Right lobe of liver (tissue), 6 donors: ENCODE results near the gene EPHA6. TPM values are rescaled to one million over a fixed set of nuclear protein-coding genes. Genes with fewer than 3 reads are reported as not detected.

ENCODE experiments used
- ATAC-seq, 4 donors: fragments of 200-7000 bp; cut with Tn5 transposase; one replicate each; pipeline ENCODE4 v1.9.1; 2020; ENCODE audit warnings: mild to moderate bottlenecking in 4 of 4, moderate library complexity in 4 of 4
- DNase-seq, 3 donors: peaks; one replicate each; pipeline ENCODE4 v3.0.0-alpha.2; 2020
- H3K27ac ChIP-seq, 3 donors: fragments of 200-600 bp; one replicate each; pipeline ENCODE4 v1.8.0; 2022
- H3K27me3 ChIP-seq, 2 donors: fragments of 200-600 bp; one replicate each; pipeline ENCODE4 v1.8.0; 2022
- H3K36me3 ChIP-seq, 4 donors: fragments of 200-600 bp; sonication (generic) in 1 of 4; one replicate each; pipeline versions ENCODE4 v1.5.1 to v1.8.0; 2017 to 2022; ENCODE audit warnings: control low read depth in 1 of 4
- H3K4me1 ChIP-seq, 4 donors: fragments of 200-600 bp; sonication (generic) in 1 of 4; one replicate each; pipeline versions ENCODE4 v1.5.1 to v1.8.0; 2017 to 2022; ENCODE audit warnings: control low read depth in 1 of 4
- H3K4me3 ChIP-seq, 3 donors: fragments of 200-600 bp; one replicate each; pipeline ENCODE4 v1.8.0; 2022
- H3K9me3 ChIP-seq, 4 donors: fragments of 200-600 bp; sonication (generic) in 1 of 4; one replicate each; pipeline versions ENCODE4 v1.5.1 to v1.8.0; 2017 to 2022; ENCODE audit warnings: control low read depth in 1 of 4
- CTCF ChIP-seq, 4 donors: fragments of 200-600 bp in 3 of 4; fragments of 450-650 bp in 1 of 4; IDR thresholded peaks; one replicate each; pipeline versions ENCODE4 v1.5.1 to v1.8.0; 2016 to 2022; ENCODE audit warnings: antibody characterized with exemption in 4 of 4, mild to moderate bottlenecking in 2 of 4
- POLR2A ChIP-seq: fragments of 450-650 bp; IDR thresholded peaks from one replicate; pipeline ENCODE4 v1.6.1; 2017; ENCODE audit warnings: antibody characterized with exemption, mild to moderate bottlenecking
- WGBS: methylation state at CpG from one replicate; pipeline ENCODE4 v1.1.6; 2018; ENCODE audit warnings: low coverage, low lambda C conversion rate; ENCODE audit not compliant: insufficient coverage; ENCODE audit errors: missing lambda C conversion rate; 5-methylcytosine and 5-hydroxymethylcytosine counted together
- intact Hi-C, 2 donors: fragments of 100-400 bp; cut with DNase I; formaldehyde crosslinking; loops; one replicate each; pipeline versions ENCODE4 v1.11.2 to v1.14.1; 2022
- total RNA-seq, 6 experiments: library from RNA; depleted of rRNA in 2 of 6; stranded (reverse); fragments of >200 nt in 2 of 6; fragmentation: NEBNext Ultra II Directional in 3 of 6; extraction: Animal tissue kit (Norgen Biotek cat#: 25700) in 3 of 6; gene quantifications; one replicate each; pipeline versions ENCODE4 v1.1.0 to v1.2.4, GENCODE V29; 2016 to 2023
- donor health status: DM: no; HTN: yes; CAD: no.
- donor health status: DM: no; HTN: no; CAD: no.
- donor health status: DM: no; HTN: no; CAD: no.
- donor health status: DM: no; HTN: yes; CAD: no.
- donor health status: DM: no; HTN: yes; CAD: no.

Gene EPHA6
- total RNA-seq, 6 experiments from 2014 or later = not detected

- no peak for TF ChIP-seq CTCF (IDR thresholded peaks at IDR 0.05)
- no peak for TF ChIP-seq POLR2A
- no peak overlapping the region for H3K27ac ChIP-seq
- H3K4me1 ChIP-seq = no peaks in the 10 kb centered on the region
- 70% methylated on average over 4 of the region's 4 CpGs for WGBS
- intact Hi-C loops = no loop called here
- H3K36me3 ChIP-seq = no peaks in the 10 kb centered on the region
- H3K4me3 ChIP-seq = no peak overlapping the region
- H3K27me3 ChIP-seq = no peaks in the 10 kb centered on the region
- no peaks in the 10 kb centered on the region for H3K9me3 ChIP-seq
- DNase-seq (no peak), ATAC-seq (no peak)
These were observed 874.7 kb downstream of the EPHA6 start for GRCh38 chr3:97689111-97689510.

GRCh38 chr3:97689962-97690361 is 875.6 kb downstream of the EPHA6 start:
- Histone ChIP-seq H3K4me1 (no peaks in the 10 kb centered on the region), H3K27ac (no peak overlapping the region), H3K27me3 (no peaks in the 10 kb centered on the region), H3K9me3 (no peaks in the 10 kb centered on the region), H3K4me3 (no peak overlapping the region), H3K36me3 (no peaks in the 10 kb centered on the region)
- intact Hi-C loops = no loop called here
- TF ChIP-seq CTCF (IDR thresholded peaks at IDR 0.05) = no peak
- no peak for ATAC-seq
- no peak for DNase-seq

GRCh38 chr3:97691354-97691753 is 877.0 kb downstream of the EPHA6 start:
- no peak for ATAC-seq
- H3K4me3 ChIP-seq = no peak overlapping the region
- TF ChIP-seq CTCF (IDR thresholded peaks at IDR 0.05) = no peak
- no peak for TF ChIP-seq POLR2A

GRCh38 chr3:97692389-97692788 is 878.0 kb downstream of the EPHA6 start:
- Histone ChIP-seq H3K9me3 (no peaks in the 10 kb centered on the region), H3K27me3 (no peaks in the 10 kb centered on the region), H3K36me3 (no peaks in the 10 kb centered on the region), H3K4me3 (no peak overlapping the region), H3K4me1 (no peaks in the 10 kb centered on the region), H3K27ac (no peak overlapping the region)
- TF ChIP-seq POLR2A (no peak), CTCF (IDR thresholded peaks at IDR 0.05) (no peak)
- DNase-seq (no peak), ATAC-seq (no peak)
- intact Hi-C loops = no loop called here
- WGBS = 65% methylated on average over 5 of the region's 5 CpGs

More at GRCh38 chr3:97691354-97691753, 877.0 kb downstream of the EPHA6 start:
- intact Hi-C loops = no loop called here
- Histone ChIP-seq H3K27me3 (no peaks in the 10 kb centered on the region), H3K9me3 (no peaks in the 10 kb centered on the region), H3K4me1 (no peaks in the 10 kb centered on the region), H3K27ac (no peak overlapping the region), H3K36me3 (no peaks in the 10 kb centered on the region)
- DNase-seq = no peak
- 34% methylated on average over 1 of the region's 1 CpG for whole genome bisulfite sequencing

- Histone ChIP-seq H3K27ac (no peak overlapping the region), H3K9me3 (no peaks in the 10 kb centered on the region), H3K4me1 (no peaks in the 10 kb centered on the region), H3K4me3 (no peak overlapping the region), H3K27me3 (no peaks in the 10 kb centered on the region), H3K36me3 (no peaks in the 10 kb centered on the region)
- intact Hi-C loops = no loop called here
- no peak for TF ChIP-seq POLR2A
- TF ChIP-seq CTCF (IDR thresholded peaks at IDR 0.05) = no peak
- no peak for DNase-seq
- WGBS = 59% methylated on average over 2 of the region's 2 CpGs
- no peak for ATAC-seq
These were observed 878.4 kb downstream of the EPHA6 start for GRCh38 chr3:97692831-97693230.
